ENCODE measurements around the gene TOMM34.

Gene TOMM34

GRCh38 chr20:44960103-44960852 lies at the start of gene TOMM34:
TSS of gene TOMM34 (minus strand) at chr20:44960397. CDS start at chr20:44960333, 64 bp downstream.
- DNase-seq: peak; percentile 85
- H3K27ac ChIP-seq: peak within 1 kb of the TSS; percentile 83
- no peaks in the 10 kb centered on the region for H3K27me3 ChIP-seq (replicated peaks)
- peak within 1 kb of the TSS; percentile 86 for H3K4me3 ChIP-seq (ENCODE audit: low read depth, low read length)
- H3K36me3 ChIP-seq (replicated peaks): peaks cover 13% of the 10 kb centered on the region
- TF ChIP-seq CTCF (IDR thresholded peaks at IDR 0.05; ENCODE audit: low read depth, low read length, missing control alignments): no peak
- in situ Hi-C loops (cut with HindIII; ENCODE audit: low pct_ligation_motif_present, low sequenced_read_pairs): no loop called here

- no peaks in the 10 kb centered on the region for H3K27me3 ChIP-seq (replicated peaks)
- no peak for TF ChIP-seq CTCF (IDR thresholded peaks at IDR 0.05; ENCODE audit: low read depth, low read length, missing control alignments)
- no peak for DNase-seq
- no peak overlapping the region for H3K4me3 ChIP-seq (ENCODE audit: low read depth, low read length)
- in situ Hi-C loops (cut with HindIII; ENCODE audit: low pct_ligation_motif_present, low sequenced_read_pairs): no loop called here
- peaks cover 7% of the 10 kb centered on the region for H3K36me3 ChIP-seq (replicated peaks)
- no peak overlapping the region for H3K27ac ChIP-seq
Observed at GRCh38 chr20:45008521-45009049, 48.4 kb upstream of the TOMM34 start.

- TF ChIP-seq CTCF (IDR thresholded peaks at IDR 0.05; ENCODE audit: low read depth, low read length, missing control alignments): no peak
- Histone ChIP-seq H3K36me3 (replicated peaks) (peaks cover 28% of the 10 kb centered on the region), H3K4me3 (ENCODE audit: low read depth, low read length) (no peak overlapping the region), H3K27ac (no peak overlapping the region), H3K27me3 (replicated peaks) (no peaks in the 10 kb centered on the region)
- in situ Hi-C loops (cut with HindIII; ENCODE audit: low pct_ligation_motif_present, low sequenced_read_pairs): no loop called here
- no peak for DNase-seq
Observed at GRCh38 chr20:44997668-44998067, 37.5 kb upstream of the TOMM34 start.

- TF ChIP-seq CTCF (IDR thresholded peaks at IDR 0.05; ENCODE audit: low read depth, low read length, missing control alignments): no peak
- no peak overlapping the region for H3K4me3 ChIP-seq (ENCODE audit: low read depth, low read length)
- DNase-seq: no peak
- H3K36me3 ChIP-seq (replicated peaks): peaks cover 26% of the 10 kb centered on the region
- no peaks in the 10 kb centered on the region for H3K27me3 ChIP-seq (replicated peaks)
- H3K27ac ChIP-seq: no peak overlapping the region
- in situ Hi-C loops (cut with HindIII; ENCODE audit: low pct_ligation_motif_present, low sequenced_read_pairs): no loop called here
Observed at GRCh38 chr20:44997171-44997570, 37.0 kb upstream of the TOMM34 start.

- TF ChIP-seq CTCF (IDR thresholded peaks at IDR 0.05; ENCODE audit: low read depth, low read length, missing control alignments): no peak
- peak overlapping the region; percentile 20 for H3K27ac ChIP-seq
- in situ Hi-C loops (cut with HindIII; ENCODE audit: low pct_ligation_motif_present, low sequenced_read_pairs): no loop called here
- peaks cover 19% of the 10 kb centered on the region for H3K36me3 ChIP-seq (replicated peaks)
- no peak overlapping the region for H3K4me3 ChIP-seq (ENCODE audit: low read depth, low read length)
- DNase-seq: no peak
- no peaks in the 10 kb centered on the region for H3K27me3 ChIP-seq (replicated peaks)
Observed at GRCh38 chr20:44993343-44993742, 33.1 kb upstream of the TOMM34 start.

Measured in brain microvascular endothelial cell (primary cell).